Activated CD4-positive, alpha-beta T cell treated with anti-CD3 and anti-CD28 coated beads, Interleukin-2, amount 10 ng/mL, durations not matched to agents 7 days and 5 days (primary cell): ENCODE results near the gene MGMT. TPM values are rescaled to one million over a fixed set of nuclear protein-coding genes. Genes with fewer than 3 reads are reported as not detected.
A peak's percentile ranks its signal among the peaks of the same experiment; 100 is the strongest.

Experiments
- CTCF ChIA-PET: fragments of 350-600 bp; sonication (Branson Sonifier 250); formaldehyde crosslinking; loops from one replicate; lab custom pipeline; 2021; ENCODE audit warnings: antibody characterized with exemption; lab: Charles Lee
- POLR2A ChIA-PET: fragments of 350-600 bp; sonication (Branson Sonifier 250); formaldehyde crosslinking; loops from one replicate; lab custom pipeline; 2021; ENCODE audit warnings: antibody characterized with exemption; lab: Charles Lee
- DNase-seq: peaks from one replicate; pipeline ENCODE4 v3.0.0-alpha.2; 2020
- H3K27ac Mint-ChIP-seq: one replicate; pipeline ENCODE4 v1.8.0; 2021; ENCODE audit warnings: mild to moderate bottlenecking, moderate library complexity, mixed read lengths
- H3K27me3 Mint-ChIP-seq: one replicate; pipeline ENCODE4 v1.8.0; 2021; ENCODE audit warnings: mixed read lengths
- H3K36me3 Mint-ChIP-seq: one replicate; pipeline ENCODE4 v1.8.0; 2021; ENCODE audit warnings: low read depth, mixed read lengths
- H3K4me1 Mint-ChIP-seq: one replicate; pipeline ENCODE4 v1.8.0; 2021; ENCODE audit warnings: mixed read lengths
- H3K4me3 Mint-ChIP-seq: one replicate; pipeline ENCODE4 v1.8.0; 2021; ENCODE audit warnings: mild to moderate bottlenecking, moderate library complexity, mixed read lengths
- H3K9me3 Mint-ChIP-seq: one replicate; pipeline ENCODE4 v1.8.0; 2021; ENCODE audit warnings: mixed read lengths
- total RNA-seq, 2 experiments: library from RNA; stranded (reverse); gene quantifications; one replicate each; pipeline ENCODE4 v1.2.3, GENCODE V29; 2021

MGMT gene
- total RNA-seq, 2 experiments from 2014 or later: 17.6 to 19.3 TPM

GRCh38 chr10:129546106-129546505 is 79.1 kb downstream of the MGMT start:
- no peak for DNase-seq
- ChIA-PET CTCF (interaction anchor here (1.0 kb wide), 1 partner anchor 10 kb away, joined by 4 read pairs; no protein-coding TSS in a partner anchor), POLR2A (no interaction called here)
- H3K4me1 Mint-ChIP-seq: no peaks in the 10 kb centered on the region
- no peak overlapping the region for H3K27ac Mint-ChIP-seq
- H3K27me3 Mint-ChIP-seq: no peaks in the 10 kb centered on the region
- peaks cover under 1% of the 10 kb centered on the region for H3K36me3 Mint-ChIP-seq
- H3K9me3 Mint-ChIP-seq: no peaks in the 10 kb centered on the region
- H3K4me3 Mint-ChIP-seq: no peak overlapping the region

- POLR2A ChIA-PET: no interaction called here
- no peaks in the 10 kb centered on the region for H3K4me1 Mint-ChIP-seq
- no peak overlapping the region for H3K4me3 Mint-ChIP-seq
- peaks cover 2% of the 10 kb centered on the region for H3K36me3 Mint-ChIP-seq
- no peak for DNase-seq
- CTCF ChIA-PET: no interaction called here
- no peak overlapping the region for H3K27ac Mint-ChIP-seq
- no peaks in the 10 kb centered on the region for H3K27me3 Mint-ChIP-seq
- H3K9me3 Mint-ChIP-seq: no peaks in the 10 kb centered on the region
Observed at GRCh38 chr10:129547608-129548007, 80.6 kb downstream of the MGMT start.

GRCh38 chr10:129548600-129548999 is 81.6 kb downstream of the MGMT start:
- Mint-ChIP-seq H3K4me1 (no peaks in the 10 kb centered on the region), H3K4me3 (no peak overlapping the region), H3K9me3 (no peaks in the 10 kb centered on the region), H3K36me3 (peaks cover 2% of the 10 kb centered on the region), H3K27ac (no peak overlapping the region), H3K27me3 (no peaks in the 10 kb centered on the region)
- DNase-seq: no peak
- ChIA-PET POLR2A (no interaction called here), CTCF (interaction anchor here (0.6 kb wide), 1 partner anchor 217 kb away, joined by 3 read pairs; no protein-coding TSS in a partner anchor)

- CTCF ChIA-PET: no interaction called here
Observed at GRCh38 chr10:129550076-129550475, 83.0 kb downstream of the MGMT start.

GRCh38 chr10:129550658-129551057 is 83.6 kb downstream of the MGMT start:
- peaks cover 2% of the 10 kb centered on the region for H3K36me3 Mint-ChIP-seq
- H3K4me1 Mint-ChIP-seq: no peaks in the 10 kb centered on the region
- no peak overlapping the region for H3K27ac Mint-ChIP-seq
- DNase-seq: no peak
- H3K27me3 Mint-ChIP-seq: no peaks in the 10 kb centered on the region
- peaks cover 2% of the 10 kb centered on the region for H3K9me3 Mint-ChIP-seq
- POLR2A ChIA-PET: no interaction called here
- H3K4me3 Mint-ChIP-seq: no peak overlapping the region
- CTCF ChIA-PET: no interaction called here

More at GRCh38 chr10:129550076-129550475, 83.0 kb downstream of the MGMT start:
- H3K27me3 Mint-ChIP-seq: no peaks in the 10 kb centered on the region
- peaks cover 2% of the 10 kb centered on the region for H3K9me3 Mint-ChIP-seq
- DNase-seq: no peak
- POLR2A ChIA-PET: no interaction called here
- H3K4me3 Mint-ChIP-seq: no peak overlapping the region
- no peak overlapping the region for H3K27ac Mint-ChIP-seq
- H3K4me1 Mint-ChIP-seq: no peaks in the 10 kb centered on the region
- peaks cover 2% of the 10 kb centered on the region for H3K36me3 Mint-ChIP-seq

GRCh38 chr10:129552119-129552518 is 85.1 kb downstream of the MGMT start:
- no peaks in the 10 kb centered on the region for H3K4me1 Mint-ChIP-seq
- DNase-seq: no peak
- H3K9me3 Mint-ChIP-seq: peaks cover 2% of the 10 kb centered on the region
- H3K4me3 Mint-ChIP-seq: no peak overlapping the region
- H3K27me3 Mint-ChIP-seq: no peaks in the 10 kb centered on the region
- ChIA-PET POLR2A (no interaction called here), CTCF (no interaction called here)
- no peak overlapping the region for H3K27ac Mint-ChIP-seq
- H3K36me3 Mint-ChIP-seq: peaks cover 2% of the 10 kb centered on the region

GRCh38 chr10:129553928-129554327 is 86.9 kb downstream of the MGMT start:
- Mint-ChIP-seq H3K27ac (no peak overlapping the region), H3K4me3 (no peak overlapping the region), H3K27me3 (no peaks in the 10 kb centered on the region), H3K36me3 (peaks cover 2% of the 10 kb centered on the region), H3K4me1 (no peaks in the 10 kb centered on the region), H3K9me3 (peaks cover 5% of the 10 kb centered on the region)
- ChIA-PET CTCF (no interaction called here), POLR2A (no interaction called here)
- DNase-seq: no peak

GRCh38 chr10:129556316-129556715 is 89.3 kb downstream of the MGMT start:
- no peaks in the 10 kb centered on the region for H3K27me3 Mint-ChIP-seq
- no peak overlapping the region for H3K4me3 Mint-ChIP-seq
- ChIA-PET CTCF (interaction anchor here (0.9 kb wide), 1 partner anchor 10 kb away, joined by 4 read pairs; no protein-coding TSS in a partner anchor), POLR2A (no interaction called here)
- DNase-seq: no peak
- H3K36me3 Mint-ChIP-seq: peaks cover 2% of the 10 kb centered on the region
- H3K9me3 Mint-ChIP-seq: peaks cover 7% of the 10 kb centered on the region
- no peaks in the 10 kb centered on the region for H3K4me1 Mint-ChIP-seq
- no peak overlapping the region for H3K27ac Mint-ChIP-seq

GRCh38 chr10:129560361-129560760 is 93.3 kb downstream of the MGMT start:
- no peak for DNase-seq
- no peaks in the 10 kb centered on the region for H3K27me3 Mint-ChIP-seq
- ChIA-PET CTCF (no interaction called here), POLR2A (no interaction called here)
- peaks cover 11% of the 10 kb centered on the region for H3K9me3 Mint-ChIP-seq
- H3K36me3 Mint-ChIP-seq: peaks cover 7% of the 10 kb centered on the region
- no peak overlapping the region for H3K27ac Mint-ChIP-seq
- no peaks in the 10 kb centered on the region for H3K4me1 Mint-ChIP-seq
- no peak overlapping the region for H3K4me3 Mint-ChIP-seq

GRCh38 chr10:129562487-129562886 is 95.4 kb downstream of the MGMT start:
- DNase-seq: no peak
- Mint-ChIP-seq H3K27me3 (no peaks in the 10 kb centered on the region), H3K4me3 (no peak overlapping the region), H3K27ac (no peak overlapping the region), H3K4me1 (no peaks in the 10 kb centered on the region), H3K36me3 (peaks cover 16% of the 10 kb centered on the region), H3K9me3 (peaks cover 16% of the 10 kb centered on the region)
- ChIA-PET POLR2A (no interaction called here), CTCF (no interaction called here)

GRCh38 chr10:129564923-129565322 is 97.9 kb downstream of the MGMT start:
- DNase-seq: no peak
- H3K9me3 Mint-ChIP-seq: peaks cover 14% of the 10 kb centered on the region
- no peak overlapping the region for H3K4me3 Mint-ChIP-seq
- H3K27ac Mint-ChIP-seq: no peak overlapping the region
- no peaks in the 10 kb centered on the region for H3K4me1 Mint-ChIP-seq
- ChIA-PET CTCF (interaction anchor here (0.6 kb wide), 1 partner anchor 1148 kb away, joined by 3 read pairs; no protein-coding TSS in a partner anchor), POLR2A (no interaction called here)
- H3K27me3 Mint-ChIP-seq: no peaks in the 10 kb centered on the region
- peaks cover 17% of the 10 kb centered on the region for H3K36me3 Mint-ChIP-seq

GRCh38 chr10:129568583-129569344 is 101.7 kb downstream of the MGMT start:
- H3K4me1 Mint-ChIP-seq: no peaks in the 10 kb centered on the region
- peaks cover 14% of the 10 kb centered on the region for H3K9me3 Mint-ChIP-seq
- H3K36me3 Mint-ChIP-seq: peaks cover 15% of the 10 kb centered on the region
- ChIA-PET CTCF (no interaction called here), POLR2A (no interaction called here)
- no peaks in the 10 kb centered on the region for H3K27me3 Mint-ChIP-seq
- H3K4me3 Mint-ChIP-seq: no peak overlapping the region
- H3K27ac Mint-ChIP-seq: no peak overlapping the region
- no peak for DNase-seq

- Mint-ChIP-seq H3K27ac (peak overlapping the region; percentile 72), H3K36me3 (peaks cover 12% of the 10 kb centered on the region), H3K27me3 (no peaks in the 10 kb centered on the region), H3K9me3 (peaks cover 15% of the 10 kb centered on the region), H3K4me3 (no peak overlapping the region), H3K4me1 (no peaks in the 10 kb centered on the region)
- DNase-seq: no peak
- POLR2A ChIA-PET: no interaction called here
- CTCF ChIA-PET: no interaction called here
Observed at GRCh38 chr10:129570185-129570584, 103.1 kb downstream of the MGMT start.
